H1 (cell line): Measurements from ENCODE around the gene IRF9. TPM values are rescaled to one million over a fixed set of nuclear protein-coding genes. Genes with fewer than 3 reads are reported as not detected.

Source experiments
- CBX8 ChIP-seq: fragments of 300-800, 300-1000 bp; sonication (generic); IDR thresholded peaks from 2 replicates; pipeline ENCODE4 v1.7.1; 2016; ENCODE audit warnings: low read depth, low read length, borderline replicate concordance
- MAFK ChIP-seq: IDR thresholded peaks from 2 replicates; pipeline ENCODE4 v1.6.1; 2012; ENCODE audit warnings: low read depth, mild to moderate bottlenecking, improper control_type of control experiment, low read length
- NRF1 ChIP-seq: IDR thresholded peaks from 2 replicates; pipeline ENCODE4 v1.6.1; 2011; ENCODE audit warnings: mild to moderate bottlenecking, low read depth, low read length, improper control_type of control experiment
- RNF2 ChIP-seq: fragments of 200-900, 300-1000 bp; sonication (generic); IDR thresholded peaks from 2 replicates; pipeline ENCODE4 v1.7.1; 2016; ENCODE audit warnings: borderline replicate concordance, low read depth, mild to moderate bottlenecking, antibody characterized with exemption, low read length; ENCODE audit not compliant: poor library complexity, severe bottlenecking; ENCODE audit errors: missing control alignments
- TAF7 ChIP-seq: optimal IDR thresholded peaks from 2 replicates; pipeline ENCODE3; 2011; ENCODE audit warnings: low read depth, mild to moderate bottlenecking, inconsistent platforms, low read length, moderate library complexity, borderline replicate concordance
- polyA plus RNA-seq, 7 experiments: library from polyadenylated mRNA; depleted of rRNA in 3 of 7; stranded (reverse) in 5 of 7; unstranded in 2 of 7; fragments of >200 nt in 5 of 7; fragments of 200-250 nt in 2 of 7; gene quantifications; 1 replicate in 5 of 7; 2 replicates in 1 of 7; 4 replicates in 1 of 7; pipeline versions ENCODE4 v1.2.1 to v1.2.3, GENCODE V29; 2011 to 2013; ENCODE audit warnings: missing spikeins in 2 of 7, mixed read lengths in 2 of 7
- total RNA-seq: library from RNA; stranded (reverse); fragmentation: NEBNext Ultra II Directional; extraction: Animal tissue kit (Norgen Biotek cat#: 25700); gene quantifications from 2 replicates; pipeline ENCODE4 v1.2.1, GENCODE V29; 2021

Gene IRF9
- total and polyA plus RNA-seq, 2 of the 8 experiments (the other 6 are each of a cell fraction or from before 2014, with no cell fraction given) = 11.4 to 13.2 TPM

DNA sequence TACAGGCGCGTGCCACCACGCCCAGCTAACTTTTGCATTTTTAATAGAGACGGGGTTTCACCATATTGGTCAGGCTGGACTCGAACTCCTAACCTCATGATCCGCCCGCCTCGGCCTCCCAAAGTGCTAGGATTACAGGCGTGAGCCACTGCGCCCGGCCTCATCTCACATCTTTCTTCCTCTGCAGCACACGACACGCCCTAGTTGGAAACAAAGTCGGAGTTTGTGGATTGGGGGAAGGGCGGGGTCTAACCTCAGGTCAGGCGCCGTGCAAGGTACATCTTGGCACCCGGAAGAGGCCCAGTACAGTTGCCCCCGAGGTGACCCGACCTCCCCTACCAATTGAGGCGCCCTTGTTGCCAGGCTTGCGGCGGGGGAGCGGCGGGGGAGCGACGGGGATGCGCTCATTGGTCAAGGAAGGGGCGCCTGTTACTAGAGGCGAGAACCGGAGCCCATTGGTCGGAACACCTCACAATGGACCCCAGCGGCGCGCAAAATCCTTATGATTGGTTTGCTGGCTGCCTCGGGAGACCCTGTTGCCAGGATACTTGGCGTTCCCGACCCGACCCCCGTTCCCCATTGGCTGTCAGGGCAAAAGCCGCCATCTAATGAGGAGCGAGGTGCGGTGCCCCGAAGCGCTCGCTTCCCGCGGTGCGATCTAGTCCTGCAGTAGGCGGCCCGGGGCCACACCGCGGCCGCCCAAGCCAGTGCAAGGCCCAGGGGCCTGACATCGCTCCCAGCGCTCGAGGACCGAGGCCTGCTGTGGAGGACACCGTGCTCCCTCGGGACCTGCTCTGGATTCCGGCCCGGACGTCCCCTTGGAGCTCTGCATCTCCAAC is 10.6 kb downstream of the IRF9 start, which contains the start of gene REC8 (continued):
- TF ChIP-seq MAFK (no peak), TAF7 (peak; percentile 41), NRF1 (no peak), RNF2 (no peak), CBX8 (no peak)
